Thyroid gland (tissue), 4 donors: ENCODE measurements around the gene LBHD1. TPM values are rescaled to one million over a fixed set of nuclear protein-coding genes. Genes with fewer than 3 reads are reported as not detected.
"Not testable (repeated sequence)": the region's sequence is repeated elsewhere in the genome, so short reads cannot be mapped to it uniquely, and the experiment has no call there.

Source experiments
- DNase-seq, 2 donors: peaks; one replicate each; pipeline ENCODE4 v3.0.0-alpha.2; 2019
- H3K27ac ChIP-seq, 3 donors: fragments of 200-600 bp; sonication (generic); 1 replicate in 2 of 3; 2 replicates in 1 of 3; pipeline ENCODE4 v1.5.1; 2016 to 2019; ENCODE audit warnings: mild to moderate bottlenecking in 1 of 3, moderate library complexity in 1 of 3
- H3K27me3 ChIP-seq: fragments of 200-600 bp; sonication (generic); one replicate; pipeline ENCODE4 v1.5.1; 2019
- H3K36me3 ChIP-seq, 2 donors: fragments of 200-600 bp; sonication (generic); one replicate each; pipeline ENCODE4 v1.5.1; 2016 to 2019
- H3K4me1 ChIP-seq, 2 donors: fragments of 200-600 bp; sonication (generic); one replicate each; pipeline ENCODE4 v1.5.1; 2017 to 2019
- H3K4me3 ChIP-seq, 3 donors: fragments of 200-600 bp; sonication (generic); replicated peaks in 1 of 3; 1 replicate in 2 of 3; 2 replicates in 1 of 3; pipeline ENCODE4 v1.5.1; 2016; ENCODE audit warnings: mild to moderate bottlenecking in 1 of 3
- H3K9me3 ChIP-seq: fragments of 200-600 bp; sonication (generic); one replicate; pipeline ENCODE4 v1.5.1; 2017
- CTCF ChIP-seq, 6 experiments: fragments of 200-600 bp in 3 of 6; fragments of 450-650 bp in 3 of 6; sonication (generic) in 3 of 6; IDR thresholded peaks; one replicate each; pipeline ENCODE4 v1.5.1; 2016 to 2019; ENCODE audit warnings: antibody characterized with exemption in 6 of 6, mild to moderate bottlenecking in 2 of 6, inconsistent platforms in 1 of 6, moderate library complexity in 1 of 6
- POLR2A ChIP-seq, 2 donors: fragments of 450-650 bp; IDR thresholded peaks; one replicate each; pipeline ENCODE4 v1.6.1; 2017; ENCODE audit warnings: antibody characterized with exemption in 2 of 2, mild to moderate bottlenecking in 2 of 2, moderate library complexity in 1 of 2
- WGBS, 2 donors: methylation state at CpG; one replicate each; pipeline ENCODE4 v1.1.5; 2017; 5-methylcytosine and 5-hydroxymethylcytosine counted together
- intact Hi-C: fragments of 100-400 bp; cut with DNase I; formaldehyde crosslinking; loops from one replicate; pipeline ENCODE4 v1.15.1; 2023
- total RNA-seq, 4 donors: library from RNA; depleted of rRNA; stranded (reverse); fragments of >200 nt; gene quantifications; one replicate each; pipeline ENCODE4 v1.2.3, GENCODE V29; 2016

Gene LBHD1
- total RNA-seq, 4 donors from 2014 or later = 5.8 to 15.5 (median 9.3) TPM

- H3K4me3 ChIP-seq = no peak overlapping the region
- intact Hi-C loops = loop anchor here (10.0 kb wide), 1 partner anchor 300 kb away; no protein-coding TSS in a partner anchor
- no peak overlapping the region for H3K27ac ChIP-seq
- no peaks in the 10 kb centered on the region for H3K27me3 ChIP-seq
- H3K36me3 ChIP-seq = peaks cover 0 to 30% of the 10 kb centered on the region in 2 donors
- no peaks in the 10 kb centered on the region for H3K9me3 ChIP-seq
- WGBS, 2 donors = 61 to 65% methylated on average over 14 of the region's 14 CpGs
- no peaks in the 10 kb centered on the region for H3K4me1 ChIP-seq
- peak in 5 of 6 experiments; percentile 45 to 79 (median 58) for TF ChIP-seq CTCF (IDR thresholded peaks at IDR 0.05)
- TF ChIP-seq POLR2A (IDR thresholded peaks at IDR 0.05) = no peak
- DNase-seq = peak; percentile 75 to 78
Observed at GRCh38 chr11:62694455-62695167, 22.5 kb upstream of the LBHD1 start.

DNA sequence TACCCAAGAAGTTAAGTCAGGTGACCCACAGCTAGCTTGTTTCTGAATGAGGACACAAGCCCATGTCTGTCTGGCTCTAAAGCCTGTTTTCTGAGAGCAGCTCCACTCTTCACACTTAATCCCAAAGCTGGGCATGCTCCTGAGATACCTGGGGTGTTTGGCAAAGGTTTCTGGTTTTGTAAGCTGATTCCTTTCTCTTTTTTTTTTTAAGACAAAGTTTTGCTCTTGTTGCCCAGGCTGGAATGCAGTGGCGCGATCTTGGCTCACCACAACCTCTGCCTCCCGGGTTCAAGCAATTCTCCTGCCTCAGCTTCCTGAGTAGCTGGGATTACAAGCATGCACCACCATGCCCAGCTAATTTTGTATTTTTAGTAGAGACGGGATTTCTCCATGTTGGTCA is 21.6 kb upstream of the LBHD1 start:
- H3K36me3 ChIP-seq = peaks cover 0 to 30% of the 10 kb centered on the region in 2 donors
- H3K27ac ChIP-seq, DNase-seq, H3K27me3 ChIP-seq, H3K9me3 ChIP-seq, H3K4me1 ChIP-seq, H3K4me3 ChIP-seq: not testable (repeated sequence)
- intact Hi-C loops = loop anchor here (10.0 kb wide), 1 partner anchor 299 kb away; no protein-coding TSS in a partner anchor
- 75 to 83% methylated on average over 4 of the region's 4 CpGs for WGBS, 2 donors

- H3K4me1 ChIP-seq = peaks cover 4 to 8% of the 10 kb centered on the region in 2 donors
- H3K27ac ChIP-seq = peak within 1 kb of the TSS in 2 of 3 donors; percentile 27 to 44
- no peaks in the 10 kb centered on the region for H3K9me3 ChIP-seq
- DNase-seq = no peak
- H3K27me3 ChIP-seq = no peaks in the 10 kb centered on the region
- intact Hi-C loops = loop anchor here (10.0 kb wide), 1 partner anchor 295 kb away; no protein-coding TSS in a partner anchor
- no peak for TF ChIP-seq POLR2A (IDR thresholded peaks at IDR 0.05)
- TF ChIP-seq CTCF (IDR thresholded peaks at IDR 0.05) = no peak
- H3K4me3 ChIP-seq = peak within 1 kb of the TSS in 1 of 3 donors; percentile 23
- H3K36me3 ChIP-seq = peaks cover 0 to 30% of the 10 kb centered on the region in 2 donors
- 67 to 74% methylated on average over 11 of the region's 11 CpGs for WGBS, 2 donors
Observed at GRCh38 chr11:62689421-62690183, 17.5 kb upstream of the LBHD1 start, which contains the start of gene LRRN4CL. Gene LRRN4CL, minus strand, starts transcription at chr11:62689530. Its CDS starts 1,022 bp downstream, at chr11:62688508.

- peak overlapping the region in 2 of 3 donors; percentile 27 to 44 for H3K27ac ChIP-seq
Observed at GRCh38 chr11:62688491-62688890, 16.4 kb upstream of the LBHD1 start.

More at GRCh38 chr11:62688491-62688890, 16.4 kb upstream of the LBHD1 start:
- peak overlapping the region in 1 of 3 donors; percentile 23 for H3K4me3 ChIP-seq
- peaks cover 4 to 8% of the 10 kb centered on the region in 2 donors for H3K4me1 ChIP-seq
- no peaks in the 10 kb centered on the region for H3K27me3 ChIP-seq
- 64 to 69% methylated on average over 1 of the region's 1 CpG for WGBS, 2 donors
- TF ChIP-seq CTCF (IDR thresholded peaks at IDR 0.05) (no peak), POLR2A (IDR thresholded peaks at IDR 0.05) (no peak)
- DNase-seq = no peak
- H3K9me3 ChIP-seq = no peaks in the 10 kb centered on the region
- H3K36me3 ChIP-seq = peaks cover 0 to 29% of the 10 kb centered on the region in 2 donors
- intact Hi-C loops = no loop called here
